B cell (primary cell): ENCODE data around the gene KRT20. TPM values are rescaled to one million over a fixed set of nuclear protein-coding genes. Genes with fewer than 3 reads are reported as not detected.

ENCODE experiments used
- ATAC-seq: fragments of 200-7000 bp; cut with Tn5 transposase; one replicate; pipeline ENCODE4 v1.10.0; 2021; ENCODE audit warnings: low read depth, mild to moderate bottlenecking, moderate number of reproducible peaks, moderate library complexity
- CTCF ChIA-PET: fragments of 350-600 bp; sonication (Branson Sonifier 250); formaldehyde crosslinking; loops from one replicate; lab custom pipeline; 2021; ENCODE audit warnings: antibody characterized with exemption, inconsistent platforms; lab: Charles Lee
- POLR2A ChIA-PET: fragments of 350-600 bp; sonication (Branson Sonifier 250); formaldehyde crosslinking; loops from one replicate; lab custom pipeline; 2021; ENCODE audit warnings: antibody characterized with exemption; lab: Charles Lee
- DNase-seq: peaks from one replicate; pipeline ENCODE4 v3.0.0; 2013
- H2AFZ ChIP-seq: 2 replicates; pipeline ENCODE4 v1.6.1; 2012; ENCODE audit warnings: mild to moderate bottlenecking, low read depth, low read length; ENCODE audit not compliant: insufficient read depth, poor library complexity, severe bottlenecking
- H3K27ac ChIP-seq, 2 donors: 1 replicate in 1 of 2; 2 replicates in 1 of 2; pipeline ENCODE4 v1.5.1; 2012 to 2013; ENCODE audit warnings: low read length in 2 of 2, mild to moderate bottlenecking in 2 of 2, moderate library complexity in 1 of 2
- H3K27me3 ChIP-seq, 4 experiments: fragments of 200-600 bp in 1 of 4; sonication (generic) in 1 of 4; replicated peaks in 1 of 4; 1 replicate in 2 of 4; 2 replicates in 2 of 4; pipeline versions ENCODE4 v1.6.1 to v1.7.0; 2013 to 2016; ENCODE audit warnings: low read length in 3 of 4, mild to moderate bottlenecking in 2 of 4, mixed read lengths in 1 of 4, moderate library complexity in 1 of 4; ENCODE audit not compliant: insufficient read depth in 4 of 4, control insufficient read depth in 3 of 4; ENCODE audit errors: control extremely low read depth in 1 of 4
- H3K36me3 ChIP-seq, 2 experiments: replicated peaks in 1 of 2; 1 replicate in 1 of 2; 2 replicates in 1 of 2; pipeline versions ENCODE4 v1.6.1 to v1.7.1; 2013; ENCODE audit warnings: low read length in 1 of 2; ENCODE audit not compliant: insufficient read depth in 2 of 2, control insufficient read depth in 1 of 2; ENCODE audit errors: control extremely low read depth in 1 of 2, extremely low read depth in 1 of 2
- H3K4me1 ChIP-seq, 2 donors: fragments of 200-600 bp in 1 of 2; sonication (generic) in 1 of 2; 1 replicate in 1 of 2; 2 replicates in 1 of 2; pipeline versions ENCODE4 v1.5.1 to v1.6.1; 2013 to 2017; ENCODE audit warnings: low read length in 2 of 2; ENCODE audit not compliant: control insufficient read depth in 2 of 2, insufficient read depth in 2 of 2
- H3K4me2 ChIP-seq: replicated peaks from 2 replicates; pipeline ENCODE3; 2012; ENCODE audit warnings: mild to moderate bottlenecking, low read depth, low read length; ENCODE audit not compliant: poor library complexity, severe bottlenecking
- H3K4me3 ChIP-seq, 5 experiments: fragments of 200-600 bp in 1 of 5; sonication (generic) in 1 of 5; 1 replicate in 3 of 5; 2 replicates in 2 of 5; pipeline versions ENCODE4 v1.5.1 to v1.7.0; 2011 to 2016; ENCODE audit warnings: low read length in 4 of 5, mild to moderate bottlenecking in 4 of 5, low read depth in 2 of 5, control low read depth in 1 of 5, moderate library complexity in 1 of 5; ENCODE audit not compliant: insufficient read depth in 1 of 5; ENCODE audit errors: control extremely low read depth in 1 of 5, extremely low read depth in 1 of 5
- H3K79me2 ChIP-seq: fragments of 200-600 bp; sonication (generic); one replicate; pipeline ENCODE4 v1.6.0; 2016; ENCODE audit warnings: low read length; ENCODE audit not compliant: control insufficient read depth, insufficient read depth
- H3K9ac ChIP-seq: fragments of 200-600 bp; sonication (generic); 2 replicates; pipeline ENCODE4 v1.6.1; 2017; ENCODE audit warnings: mild to moderate bottlenecking, low read length, moderate library complexity
- H3K9me3 ChIP-seq, 3 donors: one replicate each; pipeline versions ENCODE4 v1.6.1 to v1.7.1; 2013; ENCODE audit warnings: low read length in 2 of 3; ENCODE audit not compliant: control insufficient read depth in 2 of 3, insufficient read depth in 1 of 3; ENCODE audit errors: control extremely low read depth in 1 of 3
- H4K20me1 ChIP-seq: 2 replicates; pipeline ENCODE4 v1.6.0; 2012; ENCODE audit warnings: mild to moderate bottlenecking, low read length; ENCODE audit not compliant: insufficient read depth, control insufficient read depth, poor library complexity, severe bottlenecking
- H3K27ac Mint-ChIP-seq: one replicate; pipeline ENCODE4 v1.8.0; 2021; ENCODE audit warnings: mixed read lengths
- H3K27me3 Mint-ChIP-seq: one replicate; pipeline ENCODE4 v1.8.0; 2021; ENCODE audit warnings: mixed read lengths
- H3K4me1 Mint-ChIP-seq: one replicate; pipeline ENCODE4 v1.8.0; 2021; ENCODE audit warnings: mixed read lengths
- H3K4me3 Mint-ChIP-seq: one replicate; pipeline ENCODE4 v1.8.0; 2021; ENCODE audit warnings: mixed read lengths
- H3K9me3 Mint-ChIP-seq: one replicate; pipeline ENCODE4 v1.8.0; 2022; ENCODE audit warnings: mixed read lengths; ENCODE audit not compliant: insufficient read depth
- EZH2 ChIP-seq: IDR thresholded peaks from 2 replicates; pipeline ENCODE4 v1.6.1; 2012; ENCODE audit warnings: borderline replicate concordance, low read depth, mild to moderate bottlenecking, moderate library complexity, low read length; ENCODE audit not compliant: insufficient read depth, poor library complexity, severe bottlenecking
- WGBS: methylation state at CpG from one replicate; pipeline ENCODE4 v1.1.5; 2013; ENCODE audit warnings: missing lambda C conversion rate; ENCODE audit not compliant: insufficient coverage; 5-methylcytosine and 5-hydroxymethylcytosine counted together
- intact Hi-C: fragments of 100-400 bp; cut with micrococcal nuclease; formaldehyde crosslinking; loops from one replicate; pipeline ENCODE4 v1.10.0; 2022
- polyA plus RNA-seq: library from polyadenylated mRNA; depleted of rRNA; stranded (reverse); fragments of >200 nt; gene quantifications from 2 replicates; pipeline ENCODE4 v1.2.3, GENCODE V29; 2012
- total RNA-seq, 2 donors: library from RNA; stranded (reverse); fragments of 120-200 nt in 1 of 2; gene quantifications; 1 replicate in 1 of 2; 2 replicates in 1 of 2; pipeline versions ENCODE4 v1.2.3 to v1.2.4, GENCODE V29; 2013 to 2022
- TF ChIP-seq, protein P1 (sequence below): fragments of 200-600 bp; IDR thresholded peaks from one replicate; pipeline ENCODE4 v1.8.0; 2022; ENCODE audit warnings: antibody characterized with exemption, mild to moderate bottlenecking

The KRT20 gene
- total and polyA plus RNA-seq, 2 donors (not counting 1 experiment from before 2014, with no cell fraction given), result not detected

DNA sequence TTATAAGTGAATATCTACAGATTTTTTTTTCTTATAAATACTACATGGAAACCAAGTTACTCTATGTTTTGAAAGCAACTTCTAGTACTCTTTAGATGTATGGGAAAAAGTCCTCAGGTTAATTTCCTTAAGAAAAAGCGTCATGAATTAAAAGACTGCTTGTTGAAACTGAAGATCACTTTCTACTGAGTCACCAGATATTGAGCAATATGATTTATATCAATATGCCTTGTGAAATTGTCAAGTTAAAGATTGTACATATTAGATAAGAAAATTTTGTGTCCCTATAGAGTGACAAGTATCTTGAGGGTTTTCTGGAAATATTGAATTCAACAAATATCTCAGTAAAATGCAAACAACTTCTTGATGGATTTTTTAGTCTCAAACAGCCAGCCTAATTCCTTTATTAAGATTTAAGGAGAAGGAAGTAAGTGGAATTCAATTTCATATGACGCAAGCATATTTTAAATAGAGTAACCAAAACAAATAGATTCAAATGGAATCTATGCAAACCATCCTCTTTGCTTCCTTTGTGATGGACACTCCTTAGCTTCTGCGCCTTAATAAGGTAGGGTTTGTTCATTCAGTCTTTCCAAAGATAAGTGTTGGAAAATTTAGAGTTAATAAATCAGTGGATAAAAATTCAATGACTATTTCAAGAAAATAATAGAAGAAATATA, 34.6 kb downstream of the KRT20 start:
- Histone ChIP-seq H3K9me3 (no peaks in the 10 kb centered on the region), H3K4me3 (no peak overlapping the region), H2AFZ (no peak overlapping the region), H3K4me2 (no peak overlapping the region), H3K4me1 (no peaks in the 10 kb centered on the region), H4K20me1 (no peaks in the 10 kb centered on the region), H3K9ac (no peak overlapping the region), H3K27ac (no peak overlapping the region), H3K27me3 (peaks cover 0 to 16% (median 12%) of the 10 kb centered on the region in 4 experiments), H3K79me2 (no peaks in the 10 kb centered on the region), H3K36me3 (no peaks in the 10 kb centered on the region)
- TF ChIP-seq, protein P1, sequence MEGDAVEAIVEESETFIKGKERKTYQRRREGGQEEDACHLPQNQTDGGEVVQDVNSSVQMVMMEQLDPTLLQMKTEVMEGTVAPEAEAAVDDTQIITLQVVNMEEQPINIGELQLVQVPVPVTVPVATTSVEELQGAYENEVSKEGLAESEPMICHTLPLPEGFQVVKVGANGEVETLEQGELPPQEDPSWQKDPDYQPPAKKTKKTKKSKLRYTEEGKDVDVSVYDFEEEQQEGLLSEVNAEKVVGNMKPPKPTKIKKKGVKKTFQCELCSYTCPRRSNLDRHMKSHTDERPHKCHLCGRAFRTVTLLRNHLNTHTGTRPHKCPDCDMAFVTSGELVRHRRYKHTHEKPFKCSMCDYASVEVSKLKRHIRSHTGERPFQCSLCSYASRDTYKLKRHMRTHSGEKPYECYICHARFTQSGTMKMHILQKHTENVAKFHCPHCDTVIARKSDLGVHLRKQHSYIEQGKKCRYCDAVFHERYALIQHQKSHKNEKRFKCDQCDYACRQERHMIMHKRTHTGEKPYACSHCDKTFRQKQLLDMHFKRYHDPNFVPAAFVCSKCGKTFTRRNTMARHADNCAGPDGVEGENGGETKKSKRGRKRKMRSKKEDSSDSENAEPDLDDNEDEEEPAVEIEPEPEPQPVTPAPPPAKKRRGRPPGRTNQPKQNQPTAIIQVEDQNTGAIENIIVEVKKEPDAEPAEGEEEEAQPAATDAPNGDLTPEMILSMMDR, result no peak
- no peak for TF ChIP-seq EZH2
- DNase-seq (no peak), ATAC-seq (no peak)
- Mint-ChIP-seq H3K27me3 (peaks cover 49% of the 10 kb centered on the region), H3K27ac (no peak overlapping the region), H3K4me1 (no peaks in the 10 kb centered on the region), H3K4me3 (no peak overlapping the region), H3K9me3 (no peaks in the 10 kb centered on the region)
- POLR2A ChIA-PET, result no interaction called here
- CTCF ChIA-PET, result no interaction called here
- no CpG with 5 or more reads among the region's 3 CpGs for WGBS
- intact Hi-C loops, result no loop called here

DNA sequence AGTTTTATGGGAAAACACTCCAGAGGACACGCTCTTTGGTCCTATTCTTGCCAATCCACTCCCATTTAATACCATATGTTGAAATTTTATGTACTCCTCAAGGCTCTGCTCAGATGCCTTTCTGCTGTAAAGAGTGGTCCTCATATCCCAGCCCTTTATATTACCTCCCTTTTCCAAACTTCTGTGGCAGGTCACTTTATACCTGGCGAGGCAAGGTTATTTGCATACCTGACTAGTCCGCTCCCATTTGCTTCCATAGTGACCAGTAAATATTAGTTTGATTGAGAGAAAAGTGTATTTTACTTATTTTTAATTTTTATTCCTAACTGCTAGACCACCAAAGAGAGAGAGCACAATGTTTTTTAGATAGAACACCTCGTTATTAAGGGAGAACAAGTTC, 35.3 kb downstream of the KRT20 start:
- H3K79me2 ChIP-seq, result no peaks in the 10 kb centered on the region
- H3K9me3 ChIP-seq, result no peaks in the 10 kb centered on the region
- H3K4me3 ChIP-seq, result no peak overlapping the region
- H3K27me3 Mint-ChIP-seq, result peaks cover 52% of the 10 kb centered on the region
- TF ChIP-seq, protein P1, result no peak
- TF ChIP-seq EZH2, result no peak
- intact Hi-C loops, result no loop called here
- H3K4me1 ChIP-seq, result no peaks in the 10 kb centered on the region
- no peaks in the 10 kb centered on the region for H3K36me3 ChIP-seq
- H3K27me3 ChIP-seq, result peaks cover 0 to 17% (median 14%) of the 10 kb centered on the region in 4 experiments
- no peak overlapping the region for H3K27ac ChIP-seq
- H2AFZ ChIP-seq, result no peak overlapping the region
- no peak overlapping the region for H3K4me3 Mint-ChIP-seq
- WGBS, result no CpG with 5 or more reads among the region's 4 CpGs
- H3K27ac Mint-ChIP-seq, result no peak overlapping the region
- ATAC-seq (no peak), DNase-seq (no peak)
- CTCF ChIA-PET, result no interaction called here
- H3K4me1 Mint-ChIP-seq, result no peaks in the 10 kb centered on the region
- POLR2A ChIA-PET, result no interaction called here
- no peak overlapping the region for H3K9ac ChIP-seq
- H3K4me2 ChIP-seq, result no peak overlapping the region
- no peaks in the 10 kb centered on the region for H3K9me3 Mint-ChIP-seq
- no peaks in the 10 kb centered on the region for H4K20me1 ChIP-seq
